ENCODE measurements around the gene WDFY3.

The WDFY3 gene

GRCh38 chr4:84796394-84796793, 170.1 kb downstream of the WDFY3 start:
- no peak for DNase-seq (ENCODE audit: low read depth)

DNA sequence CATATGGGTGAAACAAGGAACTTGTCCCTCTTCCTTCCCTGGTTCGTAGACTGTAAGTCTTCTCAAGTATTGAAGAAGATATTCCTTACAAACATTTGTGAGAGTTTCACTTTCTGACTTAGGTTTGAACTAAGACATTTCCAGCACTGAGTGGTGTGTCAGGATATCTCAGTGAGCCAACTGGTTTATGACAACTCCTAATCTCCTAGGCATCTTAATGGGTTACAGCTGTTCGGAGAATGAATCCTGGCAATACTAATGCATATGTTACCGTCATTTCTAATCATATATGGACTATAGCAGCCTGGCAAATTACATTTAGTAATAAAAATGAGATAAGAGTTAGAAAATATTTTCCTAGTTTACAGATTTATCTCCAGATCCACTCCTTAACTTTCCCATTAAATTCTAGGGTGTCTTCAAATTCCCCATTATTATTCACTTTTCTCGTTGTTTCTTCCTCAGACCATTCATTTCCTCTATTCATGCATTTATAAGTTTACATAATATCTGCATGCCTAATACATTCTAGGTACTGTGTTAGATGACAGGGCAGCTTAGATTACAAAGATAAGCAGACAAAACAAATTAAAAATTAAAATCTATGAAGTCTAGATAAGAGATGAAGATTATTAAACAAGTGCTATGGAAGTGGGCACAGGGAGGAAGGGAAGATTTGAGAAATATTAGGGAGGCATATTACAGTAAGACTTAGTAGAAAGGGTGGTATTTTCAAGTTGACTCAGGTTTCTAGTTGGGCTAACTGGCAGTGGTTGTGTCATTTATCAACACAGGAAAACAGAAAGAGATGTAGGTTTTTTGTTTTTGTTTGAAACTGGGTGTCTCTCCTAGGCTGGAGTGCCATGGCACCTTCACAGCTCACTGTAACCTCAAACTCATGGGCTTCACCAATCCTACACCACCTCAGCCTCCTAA, 173.9 kb downstream of the WDFY3 start:
- no peak for DNase-seq (ENCODE audit: low read depth)

- no peak for DNase-seq (ENCODE audit: low read depth)
Measured at GRCh38 chr4:84790769-84791565, 175.5 kb downstream of the WDFY3 start.

GRCh38 chr4:84786478-84786877, 180.0 kb downstream of the WDFY3 start:
- no peak for DNase-seq (ENCODE audit: low read depth)

DNA sequence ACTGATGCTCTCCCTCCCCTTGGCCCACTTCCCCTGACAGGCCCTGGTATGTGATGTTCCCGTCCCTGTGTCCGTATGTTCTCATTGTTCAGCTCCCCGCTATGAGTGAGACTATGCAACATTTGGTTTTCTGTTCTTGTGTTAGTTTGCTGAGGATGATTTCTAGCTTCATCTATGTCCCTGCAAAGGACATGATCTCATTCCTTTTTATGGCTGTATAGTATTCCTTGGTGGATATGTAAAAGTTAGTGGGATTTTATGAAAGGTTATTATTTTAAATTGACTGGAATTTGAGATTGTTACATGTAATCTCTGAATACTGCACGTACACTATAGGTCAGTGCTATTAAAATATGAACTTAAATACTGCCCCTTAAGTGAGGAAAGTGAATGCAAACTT, 184.0 kb downstream of the WDFY3 start:
- no peak for DNase-seq (ENCODE audit: low read depth)

- DNase-seq (ENCODE audit: low read depth): no peak
Measured at GRCh38 chr4:84780719-84781118, 185.8 kb downstream of the WDFY3 start.

- no peak for DNase-seq (ENCODE audit: low read depth)
Measured at GRCh38 chr4:84778041-84778440, 188.4 kb downstream of the WDFY3 start.

DNA sequence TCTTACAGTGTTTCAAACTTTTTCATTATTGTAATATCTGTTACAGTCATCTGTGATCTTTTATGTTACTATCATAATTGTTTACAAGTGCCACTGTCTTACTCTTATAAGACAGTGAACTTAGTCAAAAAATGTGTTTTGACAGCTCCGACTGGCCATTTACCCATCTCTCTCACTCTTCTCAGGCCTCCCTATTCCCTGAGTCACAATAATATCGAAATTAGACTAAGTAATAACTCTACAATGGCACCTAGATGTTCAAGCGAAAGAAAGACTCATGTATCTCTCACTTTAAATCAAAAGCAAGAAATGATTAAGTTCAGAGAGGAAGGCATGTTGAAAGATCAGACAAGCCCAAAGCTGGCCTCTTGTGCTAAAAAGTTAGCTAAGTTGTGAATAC, 199.3 kb downstream of the WDFY3 start:
- DNase-seq (ENCODE audit: low read depth): no peak

DNA sequence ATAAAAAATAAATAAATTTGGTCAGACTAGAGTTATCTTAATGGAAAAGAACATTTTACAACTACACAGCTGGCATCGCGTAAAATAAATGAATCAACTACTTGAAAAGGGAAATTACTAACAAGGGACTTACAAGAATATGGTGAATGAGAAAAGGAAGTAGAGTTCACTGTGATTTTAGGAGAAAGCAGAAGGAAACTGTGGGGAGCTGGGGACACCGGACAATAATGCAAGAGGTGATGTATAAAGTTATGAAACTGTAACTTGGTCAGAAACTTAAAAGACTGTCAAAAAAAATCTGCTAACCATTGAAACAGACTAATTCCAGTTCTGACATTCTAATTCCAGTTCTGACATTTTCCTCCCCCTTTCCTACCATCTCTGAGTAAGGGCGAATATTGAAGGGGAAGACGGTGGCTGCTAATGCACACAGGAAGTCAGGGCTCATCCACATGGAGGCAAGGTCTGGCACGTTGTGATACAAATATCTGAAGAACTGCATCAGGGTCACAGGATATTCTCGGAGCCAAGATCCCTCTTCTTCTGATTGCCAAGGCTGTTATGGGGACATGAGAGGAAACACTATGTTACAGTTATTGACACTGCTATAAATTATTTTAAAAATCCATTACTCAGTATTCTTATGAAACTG, 213.0 kb downstream of the WDFY3 start:
- DNase-seq (ENCODE audit: low read depth): no peak

DNA sequence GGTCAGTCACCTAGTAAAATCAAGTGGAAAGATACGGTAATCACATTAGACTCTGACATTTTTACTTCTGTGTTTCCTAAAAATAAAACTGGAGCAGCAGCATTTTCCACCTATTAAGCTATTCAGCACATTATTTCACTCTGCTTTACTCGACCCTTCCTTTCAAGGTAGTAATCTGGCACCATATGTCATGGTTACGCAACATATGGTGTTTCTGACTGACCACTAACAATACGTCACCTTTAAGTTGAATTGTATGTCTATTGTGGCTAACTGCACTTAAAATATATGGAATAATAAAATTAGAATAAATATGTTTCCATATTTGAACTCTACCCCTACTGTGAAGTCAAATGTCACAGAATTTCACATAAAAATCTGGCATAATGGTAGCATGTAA, 214.8 kb downstream of the WDFY3 start:
- no peak for DNase-seq (ENCODE audit: low read depth)

- DNase-seq (ENCODE audit: low read depth): no peak
Measured at GRCh38 chr4:84750960-84751283, 215.6 kb downstream of the WDFY3 start.

DNA sequence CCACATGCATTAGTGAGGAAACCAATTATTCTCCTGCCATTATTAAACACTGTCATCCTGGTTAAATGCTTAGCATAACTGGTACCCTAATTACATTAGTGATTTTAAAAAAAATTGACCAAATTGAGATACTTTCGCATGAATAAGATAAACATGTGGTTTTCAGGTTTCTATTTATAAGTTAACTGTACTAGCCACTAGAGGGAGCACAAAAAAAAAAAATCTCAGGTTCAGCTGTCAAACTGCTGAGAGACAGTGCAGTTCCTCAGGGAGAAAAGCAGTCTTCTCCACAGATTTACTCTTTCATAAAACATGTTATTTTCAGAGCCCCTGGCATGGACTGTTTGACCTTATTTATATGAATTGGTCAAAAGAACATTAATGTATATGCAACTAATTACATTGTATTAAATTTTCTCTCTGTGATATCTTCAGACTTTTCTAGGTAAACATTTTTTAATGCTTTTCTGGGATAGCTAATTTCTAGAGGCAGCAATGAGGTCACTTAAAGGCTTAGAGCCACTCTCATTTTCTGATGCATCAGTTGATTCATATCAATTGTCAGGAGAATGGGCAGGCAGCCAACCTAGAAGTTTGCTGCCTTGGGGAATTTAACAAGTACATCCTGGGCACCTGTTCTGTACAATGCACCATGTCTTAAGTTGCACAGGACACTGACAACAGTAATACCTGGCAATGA, 216.1 kb downstream of the WDFY3 start:
- DNase-seq (ENCODE audit: low read depth): no peak

DNA sequence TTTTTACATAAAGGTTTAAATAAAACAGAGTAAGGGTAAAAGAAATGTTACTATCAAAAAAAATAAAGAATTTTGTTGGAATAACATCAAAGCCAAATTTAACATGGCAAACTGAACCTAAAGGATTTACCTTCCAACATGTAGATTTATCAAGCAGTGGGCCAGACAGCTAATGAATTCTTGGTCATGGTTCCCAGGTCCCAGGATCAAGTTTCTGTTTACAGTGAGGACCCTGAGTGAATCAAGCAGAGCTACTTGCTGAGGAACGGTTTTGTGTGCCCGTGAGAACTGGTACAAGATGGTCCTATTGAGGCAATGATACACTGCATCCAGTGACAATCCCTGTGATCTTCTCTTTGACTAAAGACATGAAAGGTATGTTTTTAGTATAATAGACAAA, 226.4 kb downstream of the WDFY3 start:
- no peak for DNase-seq (ENCODE audit: low read depth)

- DNase-seq (ENCODE audit: low read depth): no peak
Measured at GRCh38 chr4:84738622-84739021, 227.9 kb downstream of the WDFY3 start.

- DNase-seq (ENCODE audit: low read depth): no peak
Measured at GRCh38 chr4:84737656-84738055, 228.8 kb downstream of the WDFY3 start.

GRCh38 chr4:84734037-84734436, 232.5 kb downstream of the WDFY3 start:
- no peak for DNase-seq (ENCODE audit: low read depth)

DNA sequence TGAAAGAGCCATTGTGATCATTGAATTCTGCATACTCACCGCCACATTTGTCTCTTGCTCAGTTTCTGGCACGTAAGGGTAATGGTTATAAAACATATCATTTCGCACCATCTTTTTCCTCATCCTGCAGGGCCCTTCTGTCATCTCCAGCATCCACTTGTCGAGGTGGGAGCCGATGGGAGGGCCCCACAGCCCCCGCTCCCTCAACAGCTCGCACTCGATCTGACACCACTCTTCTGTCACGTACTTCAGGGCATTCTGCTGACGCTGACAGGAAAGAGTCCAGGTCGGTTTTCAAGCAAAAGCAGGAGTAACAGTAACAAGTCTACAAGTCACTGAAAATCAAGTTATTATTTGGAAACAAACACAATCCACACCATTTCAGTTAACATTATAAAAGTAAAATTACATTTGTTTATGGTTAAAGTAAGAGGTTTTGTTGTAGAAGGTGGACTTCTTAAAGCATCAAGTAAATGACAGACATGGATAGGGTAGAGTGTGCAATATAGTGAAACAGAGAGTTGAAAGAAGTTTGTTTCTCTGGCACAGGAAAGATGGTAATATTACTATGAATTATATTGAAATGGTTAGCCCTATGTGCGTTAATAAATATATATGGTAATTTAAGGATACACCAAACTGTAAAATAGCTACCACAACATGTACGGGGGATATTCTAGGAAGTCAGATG, 233.0 kb downstream of the WDFY3 start:
- no peak for DNase-seq (ENCODE audit: low read depth)

GRCh38 chr4:84730375-84730774, 236.1 kb downstream of the WDFY3 start:
- DNase-seq (ENCODE audit: low read depth): no peak

DNA sequence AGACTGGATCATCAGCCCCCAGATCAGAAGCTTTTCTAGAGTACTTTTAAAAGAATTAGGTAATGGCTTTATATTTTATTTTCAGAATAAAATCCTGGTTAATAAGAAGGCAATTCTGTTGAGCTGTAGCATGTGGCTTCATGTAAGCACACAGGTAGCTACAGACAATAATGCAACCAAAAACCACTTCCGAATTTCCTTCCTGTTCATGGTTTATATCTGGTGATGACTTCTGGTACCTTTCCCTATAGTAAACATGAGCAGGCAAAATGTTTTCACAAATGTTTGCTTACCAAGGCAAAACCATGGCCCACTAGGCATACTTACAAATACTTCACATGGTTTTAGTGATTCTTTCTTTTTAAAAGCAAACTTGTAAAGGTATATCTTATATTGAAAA, 239.0 kb downstream of the WDFY3 start:
- no peak for DNase-seq (ENCODE audit: low read depth)

DNA sequence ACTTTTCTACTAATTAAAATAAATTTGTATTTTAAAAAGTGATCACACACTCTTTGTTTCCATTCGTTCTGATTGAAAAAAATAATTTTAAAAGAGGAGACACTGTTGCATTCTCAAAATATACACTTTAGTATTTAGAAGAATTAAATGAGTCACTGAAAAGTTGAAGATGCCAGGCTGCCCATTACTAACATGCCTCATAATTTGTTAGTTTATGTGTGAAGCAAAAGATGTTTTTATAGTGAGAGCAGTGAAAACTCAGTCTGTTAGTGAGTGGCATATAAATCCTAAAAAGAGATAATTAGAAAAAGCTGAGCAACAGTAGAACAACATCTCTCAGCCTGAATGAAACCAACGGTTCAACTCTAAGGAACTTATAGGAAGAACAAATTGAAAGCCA, 240.1 kb downstream of the WDFY3 start:
- DNase-seq (ENCODE audit: low read depth): no peak

GRCh38 chr4:84722720-84723119, 243.8 kb downstream of the WDFY3 start:
- no peak for DNase-seq (ENCODE audit: low read depth)

DNA sequence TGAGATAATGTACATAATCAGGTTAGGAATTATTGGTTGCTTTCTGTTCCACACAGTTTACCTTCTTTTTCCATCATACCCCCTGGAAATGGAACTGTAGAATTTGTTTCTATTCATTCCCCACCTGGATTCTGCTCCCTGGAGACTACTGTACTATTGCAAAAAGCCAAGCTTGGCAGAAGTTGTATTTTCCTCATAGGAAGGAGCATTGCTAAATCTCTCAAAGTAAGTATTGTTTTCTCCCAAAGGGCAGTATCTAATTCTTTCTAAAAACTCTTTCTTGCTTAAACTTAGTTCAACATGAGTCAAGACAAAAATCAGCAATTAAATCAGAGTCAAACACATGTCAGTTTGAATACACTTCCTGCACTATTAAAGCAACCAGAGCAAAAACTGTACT, 247.4 kb downstream of the WDFY3 start:
- no peak for DNase-seq (ENCODE audit: low read depth)

All from stimulated activated CD8-positive, alpha-beta memory T cell treated with anti-CD3 and anti-CD28 coated beads, Interleukin-15, amount 100 ng/mL, for 1 hour (primary cell).